CD4-positive, alpha-beta T cell treated with Interleukin-6 at 100 ng/mL for 8 hours (primary cell): ENCODE data around the gene NAA35.

Source experiments
- DNase-seq: peaks from one replicate; pipeline ENCODE4 v3.0.0-alpha.2; 2020; ENCODE audit warnings: mixed read lengths, low spot score

The NAA35 gene

GRCh38 chr9:86062845-86063693 lies 122.1 kb downstream of the NAA35 start:
- DNase-seq = no peak

GRCh38 chr9:86064220-86064619 lies 123.3 kb downstream of the NAA35 start:
- no peak for DNase-seq

DNA sequence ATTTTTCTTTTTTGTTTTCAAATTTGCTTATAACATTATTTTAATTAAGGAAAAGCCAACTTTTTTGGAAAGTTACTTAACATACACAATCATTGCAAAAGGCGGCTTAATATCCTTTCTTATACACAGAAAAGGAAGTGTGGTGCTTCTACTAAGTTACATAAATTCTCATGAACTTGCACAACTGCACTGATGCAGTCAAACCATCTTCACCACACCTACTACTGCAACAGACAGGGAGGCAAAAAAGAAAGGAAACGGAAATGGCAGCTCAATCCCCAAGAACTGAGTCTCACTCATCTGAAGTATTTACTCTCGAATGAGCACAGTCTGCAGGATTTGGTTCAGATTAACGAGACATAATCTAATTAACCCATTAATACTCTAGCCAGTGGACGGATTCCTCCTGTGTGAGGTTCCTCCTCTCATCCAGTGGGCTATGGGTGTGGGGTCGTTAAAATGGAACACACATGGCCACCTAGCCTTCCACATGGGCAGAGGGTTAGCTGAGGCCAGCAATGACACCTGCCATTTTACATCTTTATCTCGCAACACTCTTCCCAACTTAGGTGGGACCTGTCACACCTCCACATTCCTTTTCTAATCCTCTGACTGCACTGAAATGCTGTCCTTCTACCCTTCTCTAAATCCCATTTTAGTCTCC lies 128.4 kb downstream of the NAA35 start:
- no peak for DNase-seq
